Measurements from ENCODE around the gene ITGB4.
"Not testable (repeated sequence)": the region's sequence is repeated elsewhere in the genome, so short reads cannot be mapped to it uniquely, and the experiment has no call there.

Gene ITGB4

DNA sequence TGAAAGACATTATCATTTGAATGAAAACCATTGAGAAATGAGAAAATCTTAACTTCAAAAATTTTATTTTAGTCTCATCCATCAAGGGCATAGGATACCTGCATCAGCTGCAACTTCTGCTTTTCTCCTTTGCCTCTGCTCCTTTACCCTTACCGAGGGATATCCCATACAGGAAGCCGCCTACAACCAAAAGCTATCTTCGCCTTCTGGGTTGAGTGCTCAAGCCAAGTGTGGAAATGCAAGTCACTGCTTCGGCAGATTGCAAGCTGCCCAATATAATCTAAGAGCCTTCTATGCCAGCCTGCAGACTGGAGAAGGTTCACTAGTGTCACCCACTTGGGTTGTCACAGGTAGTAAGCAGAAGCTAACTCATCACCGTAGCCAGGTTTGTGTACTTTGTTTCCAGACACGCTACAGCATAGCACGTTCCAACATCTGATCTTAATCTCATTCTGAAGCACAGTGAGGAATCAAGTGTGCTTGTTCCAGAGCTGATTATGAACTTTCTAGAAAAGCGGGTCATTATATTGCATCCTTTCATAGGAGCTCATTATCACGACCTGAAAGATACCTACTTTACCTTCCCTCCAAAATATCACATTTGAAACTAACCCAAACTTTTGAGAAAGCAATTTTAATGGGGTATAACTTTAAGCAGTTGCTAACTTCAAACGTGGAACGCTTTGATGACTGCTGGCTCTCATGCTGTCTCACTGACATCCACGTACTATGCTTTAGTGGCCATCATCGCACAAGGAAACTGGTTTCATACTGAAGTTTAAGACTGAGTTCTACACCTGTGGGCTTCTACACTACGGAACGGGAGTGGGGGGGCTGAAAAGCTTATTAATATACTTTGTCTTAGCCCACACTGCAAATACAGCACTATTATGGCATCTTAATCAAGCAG, 55.4 kb downstream of the ITGB4 start:
- Mint-ChIP-seq H3K4me1 (ENCODE audit: low read depth) (peaks cover 40% of the 10 kb centered on the region), H3K36me3 (ENCODE audit: low read depth) (peaks cover 40% of the 10 kb centered on the region), H3K9me3 (no peaks in the 10 kb centered on the region), H3K27ac (peak overlapping the region; percentile 73), H3K4me3 (peak overlapping the region; percentile 95), H3K27me3 (no peaks in the 10 kb centered on the region)

DNA sequence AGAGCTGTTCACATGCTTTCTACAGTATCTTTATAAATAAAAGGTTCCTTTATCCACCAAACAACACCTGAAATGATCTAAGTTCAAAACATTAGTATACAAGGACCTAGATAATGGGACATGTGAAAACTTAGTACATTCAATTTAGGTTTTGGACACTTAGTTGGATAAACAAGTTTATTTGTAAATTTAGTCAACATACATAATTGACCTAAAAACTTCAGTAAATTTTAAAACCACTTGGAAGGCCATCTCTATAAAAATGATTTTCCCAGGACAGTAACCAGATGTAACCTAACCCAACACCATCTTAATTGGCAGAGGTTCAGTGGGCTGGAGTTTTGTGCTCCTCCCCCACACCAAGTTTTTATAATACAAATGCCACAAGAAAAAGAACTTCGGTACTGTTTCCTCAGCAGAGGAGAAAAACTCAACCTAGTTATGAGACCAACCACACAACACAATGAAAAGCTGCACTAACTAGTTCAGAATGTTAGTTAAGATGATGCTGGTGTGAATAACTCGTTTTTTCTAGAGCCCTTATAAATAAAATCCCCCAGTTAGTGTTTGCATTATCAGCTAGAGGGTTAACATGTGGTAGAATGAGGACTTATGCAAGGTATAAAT, 56.1 kb downstream of the ITGB4 start:
- peaks cover 44% of the 10 kb centered on the region for H3K4me1 Mint-ChIP-seq (ENCODE audit: low read depth)
- H3K4me3 Mint-ChIP-seq = peak overlapping the region; percentile 95
- H3K9me3 Mint-ChIP-seq = no peaks in the 10 kb centered on the region
- H3K27me3 Mint-ChIP-seq = no peaks in the 10 kb centered on the region
- H3K27ac Mint-ChIP-seq = peak overlapping the region; percentile 65
- H3K36me3 Mint-ChIP-seq (ENCODE audit: low read depth) = peaks cover 40% of the 10 kb centered on the region

DNA sequence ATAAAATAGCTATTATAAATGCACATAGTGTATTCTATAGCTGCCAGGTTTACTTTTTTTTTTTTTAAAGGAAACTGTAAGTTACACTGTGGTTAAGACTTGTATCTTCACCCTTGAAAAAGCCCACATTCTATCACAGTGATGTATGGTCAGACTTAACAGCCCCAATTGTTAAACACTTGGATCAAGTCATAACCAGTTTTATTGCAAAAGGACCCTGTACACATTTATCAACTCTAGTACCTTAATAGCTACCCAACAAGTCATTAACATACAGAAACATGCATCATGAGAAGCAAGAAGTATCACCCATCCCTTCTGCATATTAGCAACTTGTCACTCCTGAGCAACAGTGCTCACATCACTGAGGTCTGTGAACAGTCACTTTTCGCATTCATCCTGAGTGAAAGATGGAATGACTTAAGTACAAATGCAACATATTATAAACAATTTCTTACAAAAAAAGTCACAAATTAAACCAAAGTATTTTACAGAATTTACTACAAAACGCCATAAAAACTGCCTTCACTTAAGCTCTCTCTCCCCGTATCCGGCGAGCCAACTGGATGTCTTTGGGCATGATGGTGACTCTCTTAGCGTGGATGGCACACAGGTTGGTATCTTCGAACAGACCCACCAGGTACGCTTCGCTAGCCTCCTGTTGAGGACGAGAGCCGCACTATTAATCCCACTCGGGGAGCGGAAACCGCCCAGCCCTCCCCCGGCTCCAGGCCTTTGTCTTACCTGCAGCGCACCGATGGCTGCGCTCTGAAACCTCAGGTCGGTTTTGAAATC, 57.0 kb downstream of the ITGB4 start:
- H3K27me3 Mint-ChIP-seq, H3K9me3 Mint-ChIP-seq: not testable (repeated sequence)
- Mint-ChIP-seq H3K4me3 (peak overlapping the region; percentile 95), H3K27ac (peak overlapping the region; percentile 91), H3K4me1 (ENCODE audit: low read depth) (peaks cover 53% of the 10 kb centered on the region), H3K36me3 (ENCODE audit: low read depth) (peaks cover 40% of the 10 kb centered on the region)

DNA sequence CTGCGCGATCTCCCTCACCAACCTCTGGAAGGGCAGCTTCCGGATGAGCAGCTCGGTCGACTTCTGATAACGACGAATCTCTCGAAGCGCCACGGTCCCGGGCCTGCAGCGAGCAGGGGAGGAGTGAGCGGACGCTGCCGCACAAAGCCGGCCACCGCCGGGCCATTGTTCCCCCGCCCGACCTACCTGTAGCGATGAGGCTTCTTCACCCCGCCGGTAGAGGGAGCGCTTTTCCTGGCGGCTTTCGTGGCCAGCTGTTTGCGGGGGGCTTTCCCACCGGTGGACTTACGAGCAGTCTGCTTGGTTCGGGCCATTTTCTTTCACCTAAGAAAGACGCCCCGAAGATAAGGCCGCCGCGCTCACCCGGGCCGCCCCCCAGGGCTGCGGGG, 57.6 kb downstream of the ITGB4 start:
- Mint-ChIP-seq H3K36me3 (ENCODE audit: low read depth) (peaks cover 40% of the 10 kb centered on the region), H3K4me3 (peak overlapping the region; percentile 95), H3K27ac (peak overlapping the region; percentile 91), H3K9me3 (no peaks in the 10 kb centered on the region), H3K4me1 (ENCODE audit: low read depth) (peaks cover 59% of the 10 kb centered on the region), H3K27me3 (no peaks in the 10 kb centered on the region)

DNA sequence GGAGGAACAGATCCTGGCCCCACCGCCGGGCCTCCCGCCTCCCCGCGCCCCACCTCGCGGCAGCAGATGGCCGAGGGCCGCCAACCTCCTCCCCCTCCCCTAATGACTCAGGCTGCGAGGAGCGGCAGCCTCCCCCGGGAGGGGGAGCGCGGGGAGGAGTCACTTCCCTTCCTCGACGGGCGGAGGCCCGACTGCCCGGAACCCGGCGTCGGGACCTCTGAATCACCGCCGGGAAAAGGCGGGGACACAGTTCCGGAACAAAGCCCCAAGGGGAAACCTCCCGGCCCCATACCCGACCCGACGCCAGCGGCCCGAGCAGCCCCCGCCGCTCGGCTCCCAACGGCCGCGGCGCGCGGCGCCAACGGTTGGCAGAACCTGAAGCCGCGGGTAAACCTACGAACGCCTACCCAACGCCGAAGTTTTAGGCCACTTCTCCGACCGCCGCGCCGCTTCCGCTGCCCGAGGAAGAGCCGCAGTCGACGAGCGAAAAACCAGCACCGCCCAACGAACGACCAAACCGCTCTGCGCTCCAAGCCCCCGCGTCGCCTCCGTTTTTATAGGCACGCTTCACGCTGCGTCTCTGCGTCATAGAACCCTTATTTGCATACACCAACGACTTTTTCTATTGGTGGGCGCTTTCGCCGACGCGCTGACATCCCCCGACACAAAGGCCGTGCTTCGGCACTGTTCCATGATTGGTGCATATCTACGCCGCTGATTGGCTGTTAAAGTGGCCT, 58.2 kb downstream of the ITGB4 start:
- H3K4me1 Mint-ChIP-seq (ENCODE audit: low read depth) = peaks cover 64% of the 10 kb centered on the region
- H3K9me3 Mint-ChIP-seq = no peaks in the 10 kb centered on the region
- H3K27me3 Mint-ChIP-seq = no peaks in the 10 kb centered on the region
- H3K4me3 Mint-ChIP-seq = peak overlapping the region; percentile 95
- peaks cover 40% of the 10 kb centered on the region for H3K36me3 Mint-ChIP-seq (ENCODE audit: low read depth)
- peak overlapping the region; percentile 97 for H3K27ac Mint-ChIP-seq

DNA sequence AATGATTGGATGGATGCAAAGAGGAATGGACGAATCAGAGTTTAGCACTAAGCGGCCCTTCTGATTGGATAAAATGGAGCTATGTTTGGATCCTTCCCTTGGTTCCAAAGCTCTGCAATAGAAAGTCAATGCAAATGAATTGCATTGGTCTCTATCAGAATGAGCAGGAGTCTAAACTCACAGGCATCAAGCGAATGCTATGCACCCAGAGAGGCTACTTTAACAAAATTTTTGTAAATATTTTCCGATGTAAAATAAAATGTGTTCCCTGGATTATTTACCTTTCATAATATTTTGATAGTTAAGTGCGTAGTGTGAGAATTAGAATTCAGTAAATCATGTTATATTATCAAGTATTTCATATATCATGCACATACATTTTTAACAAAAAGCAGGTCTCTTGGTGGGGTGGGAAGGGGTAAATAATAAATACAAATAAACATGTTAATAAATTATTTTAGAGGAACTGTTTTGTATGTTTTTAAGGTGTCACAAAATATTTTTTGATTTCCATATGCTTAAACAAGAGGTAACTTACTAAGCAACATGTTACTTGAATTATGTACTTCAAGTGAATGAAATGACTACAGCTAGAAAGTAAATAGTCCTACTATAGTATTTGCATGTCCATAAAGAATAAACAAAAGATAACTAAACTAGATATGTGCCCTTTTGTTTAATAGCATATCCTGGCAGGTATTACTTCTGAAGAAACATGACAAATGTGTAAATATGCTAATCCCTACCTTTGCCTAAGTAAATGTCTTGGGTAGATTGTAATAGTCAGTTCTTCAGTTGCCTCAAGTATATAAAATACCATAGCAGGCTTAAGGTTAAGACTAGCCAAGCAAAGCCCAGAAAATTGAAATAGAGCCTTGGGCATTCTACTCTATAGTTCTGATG, 59.0 kb downstream of the ITGB4 start:
- Mint-ChIP-seq H3K4me3 (peak overlapping the region; percentile 95), H3K4me1 (ENCODE audit: low read depth) (peaks cover 67% of the 10 kb centered on the region), H3K36me3 (ENCODE audit: low read depth) (peaks cover 39% of the 10 kb centered on the region), H3K27ac (peak overlapping the region; percentile 97), H3K27me3 (no peaks in the 10 kb centered on the region), H3K9me3 (no peaks in the 10 kb centered on the region)

DNA sequence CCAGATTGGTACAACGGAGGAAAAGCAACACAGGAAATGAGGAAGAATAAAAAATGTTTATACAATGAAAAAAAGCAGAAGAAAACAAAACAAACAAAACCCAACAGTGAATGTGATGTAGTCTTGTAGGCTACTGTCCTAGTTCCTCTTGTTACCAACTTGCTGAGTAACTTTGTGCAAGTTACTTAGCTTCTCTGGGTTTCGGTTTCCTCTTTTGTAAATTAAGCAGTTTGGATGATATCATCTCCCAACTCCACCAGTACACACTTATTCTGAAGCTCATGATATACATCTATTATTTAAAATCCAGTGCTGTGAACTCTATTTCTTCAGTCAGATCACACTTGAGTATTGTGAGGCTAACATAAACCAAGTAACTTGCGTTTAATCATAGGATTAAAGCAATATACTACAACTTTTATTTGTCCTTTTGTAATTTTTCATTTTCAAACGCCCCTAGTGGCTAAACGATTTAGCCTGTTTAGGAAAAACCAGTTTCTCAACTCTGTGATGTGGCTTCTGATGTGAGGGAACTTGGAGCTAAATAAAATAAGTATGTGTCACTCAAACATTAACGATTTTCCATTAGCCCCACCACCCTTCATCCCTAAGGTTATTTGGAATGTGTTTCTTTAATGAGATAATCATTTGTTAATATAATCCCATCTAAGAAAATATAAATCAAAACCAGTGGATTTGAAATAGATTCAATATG, 62.0 kb downstream of the ITGB4 start:
- Mint-ChIP-seq H3K4me3 (peak overlapping the region; percentile 88), H3K4me1 (ENCODE audit: low read depth) (peaks cover 64% of the 10 kb centered on the region), H3K36me3 (ENCODE audit: low read depth) (peaks cover 18% of the 10 kb centered on the region), H3K27ac (peak overlapping the region; percentile 100), H3K27me3 (no peaks in the 10 kb centered on the region), H3K9me3 (no peaks in the 10 kb centered on the region)

DNA sequence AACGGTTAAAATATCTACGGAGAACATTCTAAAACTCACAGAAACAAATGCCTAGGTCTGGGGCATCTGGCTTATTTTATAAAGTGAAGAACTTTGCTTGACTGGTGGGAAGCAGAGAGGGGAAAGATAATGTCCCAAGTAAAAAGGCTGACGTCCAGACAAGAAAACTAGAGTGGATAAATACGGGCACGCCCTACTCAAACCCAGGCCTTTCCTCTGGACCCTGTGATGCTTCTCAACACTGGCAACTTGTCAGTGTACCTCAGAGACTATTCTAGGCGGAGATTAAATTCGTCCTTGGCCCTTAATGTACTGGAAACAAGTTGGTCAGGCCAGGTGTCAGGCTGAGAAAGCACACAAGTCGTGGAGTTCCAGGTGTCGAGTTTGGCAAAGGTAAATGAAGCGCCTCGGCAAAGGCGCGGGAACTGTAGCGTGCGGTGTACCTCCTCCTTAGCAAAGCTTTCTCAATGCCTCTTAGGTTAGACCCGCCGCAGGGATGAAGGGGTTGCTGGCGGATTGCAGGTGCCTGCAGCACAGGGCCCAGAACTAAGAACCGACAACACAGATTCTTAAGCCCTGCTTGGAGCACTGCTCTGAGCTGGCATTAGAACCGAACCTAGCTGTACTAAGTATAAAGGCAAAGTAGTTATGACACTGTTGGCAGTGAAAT, 62.7 kb downstream of the ITGB4 start:
- Mint-ChIP-seq H3K4me1 (ENCODE audit: low read depth) (peaks cover 67% of the 10 kb centered on the region), H3K27ac (peak overlapping the region; percentile 100), H3K4me3 (peak overlapping the region; percentile 88), H3K9me3 (no peaks in the 10 kb centered on the region), H3K27me3 (no peaks in the 10 kb centered on the region), H3K36me3 (ENCODE audit: low read depth) (peaks cover 13% of the 10 kb centered on the region)

DNA sequence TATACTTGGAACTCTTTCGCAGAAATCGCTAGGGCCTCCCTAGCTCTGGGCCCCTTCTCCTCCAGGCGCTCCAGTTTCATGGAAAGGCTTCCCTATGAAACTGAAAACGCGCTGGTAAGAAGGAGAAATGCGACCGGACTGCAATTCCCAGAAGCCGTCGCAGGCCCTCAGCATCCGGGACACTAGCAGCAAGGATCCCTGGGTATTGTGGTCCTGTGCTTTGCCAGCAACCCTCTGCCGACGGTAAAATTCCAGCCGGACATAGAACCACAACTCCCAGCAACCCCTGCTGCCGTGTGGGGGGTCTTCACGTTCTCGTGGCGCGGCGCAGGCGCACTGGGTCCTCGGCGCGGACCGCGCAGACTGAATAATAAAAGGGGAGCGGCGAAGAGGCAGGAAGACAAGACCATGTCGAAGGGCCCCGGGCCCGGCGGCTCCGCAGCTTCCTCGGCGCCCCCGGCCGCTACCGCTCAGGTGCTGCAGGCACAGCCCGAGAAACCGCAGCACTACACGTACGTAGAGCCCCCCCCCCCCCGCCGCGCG, 63.3 kb downstream of the ITGB4 start, which contains the start of gene UNK:
Gene UNK, plus strand, starts transcription at position 334 of the 543 bp plus-strand sequence. Its CDS starts 75 bp downstream, at position 409.
- peaks cover 67% of the 10 kb centered on the region for H3K4me1 Mint-ChIP-seq (ENCODE audit: low read depth)

DNA sequence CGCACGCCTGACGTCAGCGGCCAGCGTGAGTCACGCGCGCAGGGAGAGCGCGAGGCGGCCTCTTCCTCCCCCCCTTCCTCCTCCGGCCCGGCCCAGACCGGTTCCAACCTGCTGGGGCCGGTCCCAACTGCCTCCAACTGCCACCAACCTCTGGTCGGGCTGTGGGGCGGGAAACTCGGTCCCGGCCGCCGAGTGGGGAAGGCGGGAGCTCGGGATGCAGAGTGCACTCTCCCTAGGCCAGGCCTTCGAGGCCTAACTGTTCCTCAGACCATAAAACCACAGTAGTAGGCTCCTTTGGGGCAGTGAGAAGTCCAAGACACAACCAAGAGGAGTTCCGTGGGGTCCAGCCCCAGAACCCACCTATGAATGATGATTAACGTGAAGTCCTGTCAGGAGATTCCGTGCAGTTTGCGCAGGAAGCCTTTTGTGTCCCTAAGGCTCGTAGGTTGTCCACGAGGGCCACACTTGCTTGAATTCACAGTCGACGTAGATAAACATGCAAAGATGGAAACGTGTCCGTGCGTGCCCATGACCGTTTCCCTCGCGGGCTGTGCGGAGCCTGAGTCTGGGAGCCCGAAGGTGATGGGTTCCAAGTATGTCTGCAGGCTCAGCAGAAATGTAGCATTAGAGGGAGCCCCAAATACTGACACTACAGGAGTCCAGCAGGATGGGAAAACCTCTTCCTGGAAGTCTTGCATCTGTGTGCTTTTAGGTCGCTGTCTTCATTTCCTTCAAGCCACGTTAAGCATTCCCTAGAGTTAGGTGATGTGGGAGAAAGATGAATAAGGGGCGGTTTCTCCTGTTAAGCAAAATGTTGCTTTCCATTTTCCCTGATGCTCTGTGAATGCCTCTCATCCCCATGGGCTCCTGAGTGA, 64.0 kb downstream of the ITGB4 start:
- peak overlapping the region; percentile 88 for H3K4me3 Mint-ChIP-seq
- H3K27me3 Mint-ChIP-seq = no peaks in the 10 kb centered on the region
- H3K36me3 Mint-ChIP-seq (ENCODE audit: low read depth) = peaks cover 10% of the 10 kb centered on the region
- H3K27ac Mint-ChIP-seq = peak overlapping the region; percentile 100
- H3K9me3 Mint-ChIP-seq = no peaks in the 10 kb centered on the region
- H3K4me1 Mint-ChIP-seq (ENCODE audit: low read depth) = peaks cover 60% of the 10 kb centered on the region

More for the DNA sequence above, 63.3 kb downstream of the ITGB4 start, which contains the start of gene UNK:
- H3K4me3 Mint-ChIP-seq = peak within 1 kb of the TSS; percentile 88
- H3K27me3 Mint-ChIP-seq = no peaks in the 10 kb centered on the region
- H3K36me3 Mint-ChIP-seq (ENCODE audit: low read depth) = peaks cover 13% of the 10 kb centered on the region
- peak within 1 kb of the TSS; percentile 100 for H3K27ac Mint-ChIP-seq
- H3K9me3 Mint-ChIP-seq = no peaks in the 10 kb centered on the region

DNA sequence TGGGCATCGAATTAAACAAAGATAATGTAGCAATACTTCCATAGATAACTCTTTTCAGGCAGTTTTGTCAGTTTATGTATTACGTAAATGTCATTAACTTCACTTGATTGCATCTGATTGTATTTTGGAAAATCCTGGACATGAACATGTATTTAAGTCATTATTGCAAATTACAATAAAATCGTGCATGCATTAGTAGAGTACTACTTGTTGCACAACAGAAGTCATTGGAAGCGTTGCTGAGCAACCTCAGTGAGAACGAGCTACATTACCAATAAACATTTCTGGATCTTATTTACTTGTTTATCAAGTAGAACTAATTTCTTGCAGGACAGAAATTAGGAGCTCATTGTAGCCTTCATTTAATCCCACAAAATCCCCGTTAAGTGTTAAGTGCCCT, 70.0 kb downstream of the ITGB4 start:
- H3K9me3 Mint-ChIP-seq = no peaks in the 10 kb centered on the region

DNA sequence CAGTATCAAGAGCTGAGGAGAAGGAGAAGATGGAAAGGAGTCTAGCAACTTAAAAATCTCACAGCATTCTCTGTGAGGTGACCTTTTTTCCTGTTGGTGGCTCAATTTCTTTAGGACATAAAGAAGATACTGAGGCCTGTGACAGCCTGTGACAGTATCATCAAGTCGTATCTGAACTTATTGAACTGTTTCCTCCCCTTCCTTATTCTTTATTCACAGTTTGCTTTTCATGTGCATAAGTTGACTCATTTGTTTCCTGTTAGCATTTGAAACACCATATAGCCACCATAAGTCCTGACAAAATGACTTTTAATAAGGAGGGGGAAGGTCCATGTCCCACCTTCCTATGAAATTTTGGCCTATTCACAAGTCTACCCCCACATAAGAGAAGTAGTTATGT, 72.2 kb downstream of the ITGB4 start:
- H3K27ac Mint-ChIP-seq = peak overlapping the region; percentile 43
- H3K27me3 Mint-ChIP-seq = no peaks in the 10 kb centered on the region
- H3K36me3 Mint-ChIP-seq (ENCODE audit: low read depth) = peaks cover 33% of the 10 kb centered on the region
- H3K4me1 Mint-ChIP-seq (ENCODE audit: low read depth) = peaks cover 28% of the 10 kb centered on the region
- H3K4me3 Mint-ChIP-seq = no peak overlapping the region
- no peaks in the 10 kb centered on the region for H3K9me3 Mint-ChIP-seq

More for the DNA sequence above, 70.0 kb downstream of the ITGB4 start:
- Mint-ChIP-seq H3K27me3 (no peaks in the 10 kb centered on the region), H3K36me3 (ENCODE audit: low read depth) (peaks cover 29% of the 10 kb centered on the region), H3K4me3 (no peak overlapping the region), H3K27ac (no peak overlapping the region), H3K4me1 (ENCODE audit: low read depth) (peaks cover 44% of the 10 kb centered on the region)
